ENCODE measurements around the gene SPDYA. TPM values are rescaled to one million over a fixed set of nuclear protein-coding genes. Genes with fewer than 3 reads are reported as not detected.

SPDYA gene
- total and polyA plus RNA-seq, 5 experiments from 2014 or later, result 1.1 to 2.1 TPM; not detected in 3

- POLR2A ChIA-PET, result interaction anchor here (0.6 kb wide), 1 partner anchor 275 kb away, joined by 3 read pairs; no protein-coding TSS in a partner anchor
- ATAC-seq, result no peak
- H3K9me3 Mint-ChIP-seq, result no peaks in the 10 kb centered on the region
Measured at GRCh38 chr2:28833740-28834470, 23.3 kb downstream of the SPDYA start.

DNA sequence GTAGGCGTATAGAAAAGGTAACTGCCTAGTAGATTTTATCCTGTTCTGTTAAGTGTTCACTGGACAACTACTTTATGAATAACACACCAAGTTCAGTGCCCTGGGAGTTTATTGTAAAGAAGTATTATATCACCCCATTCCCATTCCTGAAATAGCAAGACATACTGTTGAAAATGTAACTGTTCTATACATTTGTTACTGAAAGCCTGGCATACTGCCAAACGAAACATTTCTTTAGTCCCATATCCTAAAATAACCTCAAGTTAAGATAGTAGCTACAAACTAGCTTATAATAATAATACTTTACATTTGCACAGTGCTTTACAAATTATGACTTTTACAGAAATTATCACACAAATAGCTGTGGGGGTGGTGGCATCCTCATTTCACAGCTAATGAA is 25.1 kb downstream of the SPDYA start:
- Mint-ChIP-seq H3K36me3 (no peaks in the 10 kb centered on the region), H3K4me3 (no peak overlapping the region), H3K27me3 (peaks cover 0 to 2% (median 0%) of the 10 kb centered on the region in 5 donors), H3K27ac (no peak overlapping the region), H3K9me3 (no peaks in the 10 kb centered on the region), H3K4me1 (no peaks in the 10 kb centered on the region)
- ATAC-seq (no peak), DNase-seq (no peak)
- POLR2A ChIA-PET, result no interaction called here

More at GRCh38 chr2:28833740-28834470, 23.3 kb downstream of the SPDYA start:
- Mint-ChIP-seq H3K27me3 (peaks cover 0 to 2% (median 0%) of the 10 kb centered on the region in 5 donors), H3K27ac (no peak overlapping the region), H3K36me3 (no peaks in the 10 kb centered on the region), H3K4me1 (no peaks in the 10 kb centered on the region), H3K4me3 (no peak overlapping the region)
- no peak for DNase-seq

- H3K4me3 Mint-ChIP-seq, result no peak overlapping the region
- POLR2A ChIA-PET, result no interaction called here
- H3K36me3 Mint-ChIP-seq, result peaks cover 0 to 3% (median 0%) of the 10 kb centered on the region in 3 donors
- no peak for ATAC-seq
- H3K4me1 Mint-ChIP-seq, result no peaks in the 10 kb centered on the region
- no peaks in the 10 kb centered on the region for H3K27me3 Mint-ChIP-seq
- no peak overlapping the region for H3K27ac Mint-ChIP-seq
- DNase-seq, result no peak
- no peaks in the 10 kb centered on the region for H3K9me3 Mint-ChIP-seq
Measured at GRCh38 chr2:28838971-28839370, 28.3 kb downstream of the SPDYA start.

DNA sequence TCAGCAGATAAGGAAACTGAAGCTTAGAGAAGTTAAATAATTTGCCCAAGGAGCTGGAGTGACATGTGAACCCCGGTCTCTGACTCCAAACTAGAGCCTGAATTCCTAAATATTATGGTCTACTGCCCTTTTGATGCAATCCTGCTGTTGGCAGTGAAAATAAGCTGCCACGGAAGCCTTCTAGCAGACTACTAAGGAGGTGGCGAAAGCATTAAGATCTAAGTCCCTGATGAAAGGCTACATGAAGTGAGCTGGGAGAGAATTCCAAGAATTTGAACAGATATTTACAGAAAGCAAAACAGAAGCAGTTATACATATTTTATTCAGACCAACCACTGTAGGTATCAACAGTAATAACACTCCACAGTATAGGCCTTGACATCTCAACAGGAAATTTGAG is 31.4 kb downstream of the SPDYA start:
- H3K4me1 Mint-ChIP-seq, result no peaks in the 10 kb centered on the region
- H3K27ac Mint-ChIP-seq, result peak overlapping the region in 1 of 10 donors; percentile 28
- H3K36me3 Mint-ChIP-seq, result peaks cover 0 to 10% (median 0%) of the 10 kb centered on the region in 3 donors
- DNase-seq (no peak), ATAC-seq (no peak)
- POLR2A ChIA-PET, result interaction anchor here (0.6 to 1.1 kb wide), 2 partner anchors 18 to 594 kb away, joined by 3 to 4 read pairs; no protein-coding TSS in a partner anchor
- H3K4me3 Mint-ChIP-seq, result no peak overlapping the region
- H3K9me3 Mint-ChIP-seq, result no peaks in the 10 kb centered on the region
- no peaks in the 10 kb centered on the region for H3K27me3 Mint-ChIP-seq

GRCh38 chr2:28855193-28855592 is 44.6 kb downstream of the SPDYA start:
- Mint-ChIP-seq H3K9me3 (no peaks in the 10 kb centered on the region), H3K36me3 (peaks cover 1 to 46% (median 11%) of the 10 kb centered on the region in 3 donors), H3K4me3 (no peak overlapping the region), H3K27me3 (no peaks in the 10 kb centered on the region), H3K4me1 (peaks cover 0 to 10% (median 9%) of the 10 kb centered on the region in 4 donors), H3K27ac (peak overlapping the region in 1 of 10 donors; percentile 24)
- ATAC-seq (no peak), DNase-seq (no peak)
- POLR2A ChIA-PET, result no interaction called here

GRCh38 chr2:28855977-28856376 is 45.3 kb downstream of the SPDYA start:
- Mint-ChIP-seq H3K27ac (no peak overlapping the region), H3K36me3 (peaks cover 8 to 51% (median 14%) of the 10 kb centered on the region in 3 donors), H3K27me3 (no peaks in the 10 kb centered on the region), H3K4me3 (no peak overlapping the region), H3K9me3 (no peaks in the 10 kb centered on the region), H3K4me1 (peaks cover 0 to 11% (median 10%) of the 10 kb centered on the region in 4 donors)
- DNase-seq (no peak), ATAC-seq (no peak)
- POLR2A ChIA-PET, result no interaction called here

GRCh38 chr2:28868611-28869010 is 58.0 kb downstream of the SPDYA start:
- no peak for ATAC-seq
- Mint-ChIP-seq H3K9me3 (no peaks in the 10 kb centered on the region), H3K27ac (peak overlapping the region in 5 of 10 donors; percentile 2 to 68 (median 40)), H3K27me3 (no peaks in the 10 kb centered on the region), H3K4me3 (peak overlapping the region; percentile 61 to 95 (median 80)), H3K36me3 (peaks cover 3 to 29% (median 11%) of the 10 kb centered on the region in 3 donors), H3K4me1 (peaks cover 20 to 58% (median 51%) of the 10 kb centered on the region in 4 donors)
- POLR2A ChIA-PET, result interaction anchor here (4.3 kb wide), 1 partner anchor 25 kb away, joined by 94 read pairs; the partner anchor contains the start of gene WDR43
- no peak for DNase-seq

DNA sequence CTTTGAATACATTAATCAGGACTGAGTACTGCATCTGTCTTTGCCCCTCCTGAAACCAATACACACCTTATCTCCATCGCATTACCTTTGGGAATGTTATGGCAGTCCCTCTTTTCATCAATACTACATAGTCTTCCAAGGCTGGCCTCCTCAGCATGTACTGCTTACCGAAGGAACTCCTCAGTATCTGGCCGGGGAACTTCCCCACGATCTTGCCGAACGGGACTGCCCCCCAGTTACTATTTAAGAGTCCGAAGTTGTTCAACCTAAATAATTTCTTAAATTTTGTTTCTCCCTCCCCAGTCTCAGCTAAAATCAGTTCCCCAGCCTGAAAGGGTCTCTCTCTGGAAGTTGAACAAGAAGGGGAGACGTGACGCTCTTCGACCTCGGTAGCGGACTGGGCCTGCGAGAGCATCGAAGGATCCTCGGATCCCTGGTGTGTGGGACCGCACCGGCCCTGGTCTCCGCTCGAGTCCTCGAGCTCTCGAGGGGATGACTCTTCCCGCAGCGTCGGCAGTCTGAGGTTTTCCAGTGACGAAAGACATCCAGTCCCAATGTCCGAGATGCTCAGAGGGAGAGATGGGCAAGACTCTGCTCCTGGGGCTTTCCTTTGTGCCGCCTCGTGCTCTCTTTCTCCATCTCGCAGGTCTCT is 59.0 kb downstream of the SPDYA start:
- POLR2A ChIA-PET, result interaction anchor here (0.6 to 4.3 kb wide), 15 partner anchors 9 to 1277 kb away, joined by 3 to 94 read pairs (median 4); partner anchors contain the start of genes PPP1CB, WDR43 and YPEL5
- no peaks in the 10 kb centered on the region for H3K27me3 Mint-ChIP-seq
- peak in 5 of 10 donors; percentile 5 to 63 (median 13) for DNase-seq
- no peaks in the 10 kb centered on the region for H3K9me3 Mint-ChIP-seq
- H3K27ac Mint-ChIP-seq, result peak overlapping the region; percentile 97 to 100 (median 100)
- peak overlapping the region; percentile 93 to 100 (median 96) for H3K4me3 Mint-ChIP-seq
- ATAC-seq, result peak; percentile 7 to 11
- H3K4me1 Mint-ChIP-seq, result peaks cover 16 to 50% (median 43%) of the 10 kb centered on the region in 4 donors
- peaks cover 3 to 21% (median 9%) of the 10 kb centered on the region in 3 donors for H3K36me3 Mint-ChIP-seq

DNA sequence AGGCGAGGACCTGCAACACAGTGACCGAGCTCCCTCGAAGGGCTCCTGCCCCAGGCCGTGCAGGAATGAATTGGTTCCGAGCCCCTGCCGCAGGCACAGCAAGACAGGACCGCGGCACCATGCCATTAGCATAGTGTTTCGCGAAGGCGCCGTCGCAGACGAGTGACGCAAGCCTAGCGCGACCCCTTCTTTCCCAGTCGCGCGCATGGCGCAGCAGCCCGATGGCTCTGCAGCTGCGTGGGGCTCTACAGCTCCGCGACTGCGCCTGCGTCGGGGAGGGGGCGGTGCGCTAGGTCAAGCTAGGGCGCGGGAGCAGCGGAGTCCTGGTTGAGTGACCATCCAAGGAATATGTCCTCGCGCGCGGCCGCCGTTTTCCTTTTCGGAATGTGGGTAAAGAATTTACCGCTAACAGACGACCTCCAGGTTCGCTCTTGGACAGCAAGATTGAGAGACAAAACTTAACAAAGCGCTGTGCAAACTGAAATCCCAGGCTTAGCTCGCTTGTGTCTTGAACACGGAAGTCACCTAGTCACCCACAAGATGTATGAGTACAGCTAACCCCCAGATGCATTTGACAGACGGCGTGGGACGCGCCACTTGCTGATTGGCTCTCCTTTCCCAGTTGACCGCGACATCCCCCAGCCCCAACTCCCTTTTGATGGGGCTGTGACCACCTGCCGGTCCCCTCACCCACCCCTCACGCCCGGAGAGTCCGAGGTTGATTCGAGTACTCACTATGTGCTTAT is 59.7 kb downstream of the SPDYA start, which contains the start of gene TRMT61B:
Gene TRMT61B, minus strand, starts transcription at position 164 of the 746 bp plus-strand sequence. Its CDS starts 32 bp downstream, at position 132.
- Mint-ChIP-seq H3K4me1 (peaks cover 12 to 44% (median 36%) of the 10 kb centered on the region in 4 donors), H3K27ac (peak within 1 kb of the TSS; percentile 97 to 100 (median 100)), H3K27me3 (peaks cover 0 to 2% (median 0%) of the 10 kb centered on the region in 5 donors), H3K4me3 (peak within 1 kb of the TSS; percentile 93 to 100 (median 96)), H3K9me3 (no peaks in the 10 kb centered on the region), H3K36me3 (peaks cover 0 to 14% (median 7%) of the 10 kb centered on the region in 3 donors)
- ATAC-seq, result peak; percentile 93
- POLR2A ChIA-PET, result interaction anchor here (0.7 to 4.3 kb wide), 17 partner anchors 10 to 1277 kb away, joined by 3 to 94 read pairs (median 4); partner anchors contain the start of genes PPP1CB, WDR43 and YPEL5
- peak; percentile 93 to 98 (median 96) for DNase-seq

DNA sequence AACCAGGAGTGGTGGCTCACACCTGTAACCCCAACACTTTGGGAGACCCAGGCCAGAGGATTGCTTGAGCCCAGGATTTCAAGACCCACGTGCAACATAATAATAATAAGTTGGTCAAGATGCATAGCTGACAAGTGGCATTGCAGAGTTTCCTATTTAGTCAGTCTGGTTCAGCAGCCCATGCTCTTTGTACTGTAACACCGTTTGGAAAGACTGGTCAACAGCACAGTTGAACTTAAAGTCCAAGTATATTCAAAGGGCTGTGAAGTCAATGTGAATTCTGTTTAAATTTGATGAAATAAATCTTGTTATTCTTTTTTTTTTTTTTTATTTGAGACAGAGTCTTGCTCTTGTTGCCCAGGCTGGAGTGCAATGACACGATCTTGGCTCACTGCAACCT is 61.0 kb downstream of the SPDYA start:
- ATAC-seq (no peak), DNase-seq (no peak)
- H3K9me3 Mint-ChIP-seq, result no peaks in the 10 kb centered on the region
- POLR2A ChIA-PET, result interaction anchor here (1.7 to 4.3 kb wide), 2 partner anchors 22 to 140 kb away, joined by 11 to 94 read pairs; partner anchors contain the start of gene WDR43
- peaks cover 3 to 13% (median 11%) of the 10 kb centered on the region in 5 donors for H3K27me3 Mint-ChIP-seq
- H3K4me3 Mint-ChIP-seq, result peak overlapping the region in 4 of 10 donors; percentile 22 to 100 (median 64)
- H3K36me3 Mint-ChIP-seq, result peaks cover 0 to 7% (median 6%) of the 10 kb centered on the region in 3 donors
- H3K4me1 Mint-ChIP-seq, result peaks cover 11 to 37% (median 29%) of the 10 kb centered on the region in 4 donors
- peak overlapping the region in 4 of 10 donors; percentile 97 to 100 (median 100) for H3K27ac Mint-ChIP-seq

GRCh38 chr2:28880193-28880592 is 69.6 kb downstream of the SPDYA start:
- Mint-ChIP-seq H3K9me3 (no peaks in the 10 kb centered on the region), H3K4me3 (no peak overlapping the region), H3K27ac (no peak overlapping the region), H3K4me1 (no peaks in the 10 kb centered on the region), H3K36me3 (no peaks in the 10 kb centered on the region), H3K27me3 (peaks cover 13 to 37% (median 24%) of the 10 kb centered on the region in 5 donors)
- ATAC-seq (no peak), DNase-seq (no peak)
- POLR2A ChIA-PET, result no interaction called here

DNA sequence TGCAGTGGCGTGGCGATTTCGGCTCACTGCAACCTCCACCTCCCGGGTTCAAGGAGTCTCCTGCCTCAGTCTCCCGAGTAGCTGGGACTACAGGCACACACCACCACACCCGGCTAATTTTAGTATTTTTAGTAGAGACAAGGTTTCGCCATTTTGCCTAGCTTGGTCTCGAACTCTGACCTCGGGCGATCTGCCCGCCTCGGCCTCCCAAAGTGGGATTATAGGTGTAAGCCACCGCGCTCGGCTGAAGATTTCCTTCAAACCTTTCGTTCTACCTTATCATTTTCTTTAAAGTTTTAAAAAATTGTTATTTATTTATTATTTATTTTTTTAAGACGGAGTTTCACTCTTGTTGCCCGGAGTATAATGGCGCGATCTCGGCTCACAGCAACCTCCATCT is 82.9 kb downstream of the SPDYA start:
- H3K27ac Mint-ChIP-seq, result peak overlapping the region in 1 of 10 donors; percentile 20

More for the DNA sequence above, 82.9 kb downstream of the SPDYA start:
- DNase-seq, result no peak
- POLR2A ChIA-PET, result interaction anchor here (5.0 kb wide), 1 partner anchor 24 kb away, joined by 94 read pairs; the partner anchor contains the start of gene TRMT61B
- ATAC-seq, result no peak
- Mint-ChIP-seq H3K9me3 (no peaks in the 10 kb centered on the region), H3K27me3 (peaks cover 0 to 4% (median 0%) of the 10 kb centered on the region in 5 donors), H3K4me3 (peak overlapping the region in 7 of 10 donors; percentile 35 to 73 (median 52)), H3K4me1 (peaks cover 17 to 36% (median 34%) of the 10 kb centered on the region in 4 donors), H3K36me3 (peaks cover 0 to 2% (median 0%) of the 10 kb centered on the region in 3 donors)

Measured in naive thymus-derived CD8-positive, alpha-beta T cell (primary cell).